K562 (cell line): ENCODE measurements around the gene CDC27. TPM values are rescaled to one million over a fixed set of nuclear protein-coding genes. Genes with fewer than 3 reads are reported as not detected.

Source experiments
- CAMTA2 ChIP-seq: fragments of 250-450 bp; sonication (Bioruptor Pico); conservative IDR thresholded peaks from 2 replicates; pipeline ENCODE4 v1.5.1; 2022
- CCAR2 ChIP-seq: fragments of 200-400 bp; formaldehyde crosslinking; IDR thresholded peaks from 2 replicates; pipeline ENCODE4 v1.6.1; 2017; ENCODE audit warnings: mild to moderate bottlenecking, low read depth, low read length
- CUX1 ChIP-seq: fragments of 200-800 bp; sonication (Bioruptor generic); IDR thresholded peaks from 2 replicates; pipeline ENCODE4 v1.6.1; 2016; ENCODE audit warnings: missing genetic modification characterization, missing compliant biosample characterization
- HDAC8 ChIP-seq: fragments of 450-650 bp; IDR thresholded peaks from 2 replicates; pipeline ENCODE4 v1.6.1; 2016; ENCODE audit warnings: mild to moderate bottlenecking, missing genetic modification characterization, moderate library complexity, missing compliant biosample characterization
- IRF2 ChIP-seq: sonication (generic); formaldehyde crosslinking; IDR thresholded peaks from 2 replicates; pipeline ENCODE4 v1.8.1; 2022; ENCODE audit warnings: mild to moderate bottlenecking, missing genetic modification reagents
- NCOA1 ChIP-seq: fragments of 450-650 bp; IDR thresholded peaks from 2 replicates; pipeline ENCODE4 v1.6.1; 2016; ENCODE audit warnings: low read depth
- PBX2 ChIP-seq, 2 experiments: IDR thresholded peaks in 1 of 2; conservative IDR thresholded peaks in 1 of 2; 2 replicates each; pipeline ENCODE4 v1.6.1; 2016; ENCODE audit warnings: low read depth in 2 of 2, mild to moderate bottlenecking in 1 of 2, missing compliant biosample characterization in 1 of 2, missing genetic modification characterization in 1 of 2, moderate library complexity in 1 of 2
- PHF20 ChIP-seq: fragments of 450-650 bp; IDR thresholded peaks from 2 replicates; pipeline ENCODE4 v1.6.1; 2018; ENCODE audit not compliant: partially characterized antibody
- PHF8 ChIP-seq: fragments of 200-600 bp; sonication (generic); IDR thresholded peaks from 2 replicates; pipeline ENCODE4 v1.6.1; 2012; ENCODE audit warnings: mixed run types, mild to moderate bottlenecking, inconsistent platforms, low read length, moderate library complexity, borderline replicate concordance
- SFPQ ChIP-seq: fragments of 200-400 bp; formaldehyde crosslinking; IDR thresholded peaks from 2 replicates; pipeline ENCODE4 v1.6.1; 2017; ENCODE audit warnings: mild to moderate bottlenecking, low read depth, low read length, moderate library complexity
- TEAD4 ChIP-seq, 2 experiments: sonication (generic) in 1 of 2; formaldehyde crosslinking in 1 of 2; IDR thresholded peaks; 2 replicates each; pipeline versions ENCODE4 v1.6.1 to v1.8.0; 2012 to 2022; ENCODE audit warnings: borderline replicate concordance in 1 of 2, inconsistent platforms in 1 of 2, low read length in 1 of 2, mild to moderate bottlenecking in 1 of 2, missing genetic modification reagents in 1 of 2
- ZC3H11A ChIP-seq: IDR thresholded peaks from 2 replicates; pipeline ENCODE4 v1.6.1; 2012; ENCODE audit warnings: low read depth, low read length, improper control_type of control experiment
- ZNF134 ChIP-seq: fragments of 250-450 bp; sonication (Bioruptor Pico); conservative IDR thresholded peaks from 2 replicates; pipeline ENCODE4 v1.4.0; 2020
- ZNF184 ChIP-seq: sonication (generic); formaldehyde crosslinking; IDR thresholded peaks from 2 replicates; pipeline ENCODE4 v1.5.0; 2020; ENCODE audit warnings: missing genetic modification reagents
- polyA plus RNA-seq, 8 experiments: library from polyadenylated mRNA; depleted of rRNA in 4 of 8; stranded (reverse) in 5 of 8; unstranded in 3 of 8; fragments of >200 nt; fragmentation: Nextera tagmentation in 2 of 8; fragmentation: Illumina TruSeq in 1 of 8; extraction: Ambion mirVana in 2 of 8; extraction: Trizol in 1 of 8; gene quantifications; 2 replicates each; pipeline versions ENCODE4 v1.2.1 to v1.2.3, GENCODE V29; 2011 to 2014; ENCODE audit warnings: inconsistent platforms in 1 of 8, missing spikeins in 1 of 8
- total RNA-seq, 7 experiments: library from RNA; depleted of rRNA in 6 of 7; stranded (reverse); fragments of >200 nt in 6 of 7; fragmentation: Illumina TruSeq in 2 of 7; extraction: Trizol in 2 of 7; gene quantifications; 2 replicates each; pipeline versions ENCODE4 v1.2.1 to v1.2.3, GENCODE V29; 2011 to 2021; ENCODE audit warnings: low replicate concordance in 1 of 7
- TF ChIP-seq, protein P1 (sequence below): sonication (generic); formaldehyde crosslinking; IDR thresholded peaks from 2 replicates; pipeline ENCODE4 v1.5.0; 2020; ENCODE audit warnings: missing genetic modification reagents

Gene CDC27
- total and polyA plus RNA-seq, 9 of the 15 experiments (the other 6 are each of a cell fraction or from before 2014, with no cell fraction given), result 28.6 to 155 (median 94.1) TPM

DNA sequence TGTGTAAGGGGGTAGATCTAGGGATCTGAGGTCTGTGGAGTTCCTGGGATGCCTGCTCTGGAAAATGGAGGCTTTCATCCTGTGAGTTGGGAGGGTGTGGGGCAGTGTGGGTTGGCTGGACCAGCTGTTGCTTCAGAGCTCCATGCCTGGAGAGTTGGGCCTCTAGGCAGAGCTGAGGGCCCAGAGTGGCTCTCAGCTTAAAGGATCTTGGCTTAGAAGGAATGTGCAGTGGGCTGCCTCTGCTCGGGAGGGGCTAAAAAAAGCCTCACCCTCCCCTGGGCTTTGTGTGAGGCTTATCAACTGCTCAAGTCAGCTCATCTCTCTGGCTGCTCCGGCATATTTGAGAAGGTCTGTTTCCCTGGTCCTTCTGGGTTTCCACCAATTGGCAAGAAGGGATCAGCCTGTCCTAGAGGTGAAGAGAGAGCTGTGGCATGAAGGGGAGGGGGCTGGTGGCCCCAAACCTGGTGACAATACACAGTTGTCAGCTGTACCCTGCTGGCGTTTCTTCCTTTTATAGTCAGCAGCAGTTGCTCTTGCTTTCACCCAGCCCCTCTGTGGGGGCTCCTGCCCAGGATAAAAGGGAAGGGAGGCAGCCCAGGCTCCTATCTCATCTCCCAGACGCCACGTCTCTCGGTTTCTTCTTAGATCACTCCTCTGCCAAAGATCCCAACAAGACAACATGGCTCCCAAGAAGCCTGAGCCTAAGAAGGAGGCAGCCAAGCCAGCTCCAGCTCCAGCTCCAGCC, 19.8 kb upstream of the CDC27 start, which contains the start of gene MYL4 (continued):
- TF ChIP-seq CUX1 (CRISPR knock-in tag), result 0 out of 2 replicates have a peak, but pooled peaks have one; percentile 47
- no peak for TF ChIP-seq PBX2 (CRISPR knock-in tag; IDR thresholded peaks at IDR 0.05; ENCODE audit: low read depth)
- TF ChIP-seq PBX2 (tag; conservative IDR thresholded peaks at IDR 0.05; ENCODE audit: low read depth), result no peak
- no peak for TF ChIP-seq PHF20
- no peak for TF ChIP-seq ZNF184 (CRISPR knock-in tag)
- TF ChIP-seq ZNF134 (CRISPR knock-in tag), result no peak
- TF ChIP-seq HDAC8, result no peak
- TF ChIP-seq CAMTA2 (CRISPR knock-in tag), result no peak
- TF ChIP-seq IRF2 (CRISPR knock-in tag), result no peak
- TF ChIP-seq PHF8, result peak; percentile 42; the same call in 1 of the 2 replicates
- no peak for TF ChIP-seq SFPQ
- no peak for TF ChIP-seq CCAR2
- TF ChIP-seq ZC3H11A, result no peak
- TF ChIP-seq, protein P1, sequence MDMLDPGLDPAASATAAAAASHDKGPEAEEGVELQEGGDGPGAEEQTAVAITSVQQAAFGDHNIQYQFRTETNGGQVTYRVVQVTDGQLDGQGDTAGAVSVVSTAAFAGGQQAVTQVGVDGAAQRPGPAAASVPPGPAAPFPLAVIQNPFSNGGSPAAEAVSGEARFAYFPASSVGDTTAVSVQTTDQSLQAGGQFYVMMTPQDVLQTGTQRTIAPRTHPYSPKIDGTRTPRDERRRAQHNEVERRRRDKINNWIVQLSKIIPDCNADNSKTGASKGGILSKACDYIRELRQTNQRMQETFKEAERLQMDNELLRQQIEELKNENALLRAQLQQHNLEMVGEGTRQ (CRISPR knock-in tag), result no peak
- peak; percentile 38; the same call in 1 of the 2 replicates for TF ChIP-seq TEAD4 (IDR thresholded peaks at IDR 0.05; ENCODE audit: low read length)
- TF ChIP-seq TEAD4 (CRISPR knock-in tag; IDR thresholded peaks at IDR 0.05; ENCODE audit: borderline replicate concordance), result no peak
- TF ChIP-seq NCOA1, result no peak; the same call in 1 of the 2 replicates
